AG20443 (cell line): ENCODE results near the gene PUM1.
"Not testable (repeated sequence)": the region's sequence is repeated elsewhere in the genome, so short reads cannot be mapped to it uniquely, and the experiment has no call there.

Experiments
- DNase-seq: peaks from one replicate; pipeline ENCODE4 v3.0.0; 2012; ENCODE audit warnings: low spot score, mixed read lengths

PUM1 gene

GRCh38 chr1:31065310-31066217 is at the start of gene PUM1:
PUM1 (minus strand) TSS chr1:31065717; CDS start chr1:31059566, 6,151 bp downstream.
- DNase-seq: peak; percentile 98

GRCh38 chr1:31112266-31112935 is 46.9 kb upstream of the PUM1 start:
- DNase-seq: no peak

GRCh38 chr1:31111290-31111951 is 45.9 kb upstream of the PUM1 start:
- peak; percentile 33 for DNase-seq

- DNase-seq: no peak
Measured at GRCh38 chr1:31110846-31111245, 45.3 kb upstream of the PUM1 start.

- no peak for DNase-seq
Measured at GRCh38 chr1:31108861-31109260, 43.3 kb upstream of the PUM1 start.

GRCh38 chr1:31105646-31106045 is 40.1 kb upstream of the PUM1 start:
- no peak for DNase-seq

- peak; percentile 50 for DNase-seq
Measured at GRCh38 chr1:31102501-31102950, 37.0 kb upstream of the PUM1 start.

- peak; percentile 74 for DNase-seq
Measured at GRCh38 chr1:31101147-31101502, 35.6 kb upstream of the PUM1 start.

GRCh38 chr1:31099293-31100032 is 33.9 kb upstream of the PUM1 start:
- no peak for DNase-seq

GRCh38 chr1:31095985-31096384 is 30.5 kb upstream of the PUM1 start:
- DNase-seq: no peak

- DNase-seq: peak; percentile 67
Measured at GRCh38 chr1:31095298-31095981, 29.9 kb upstream of the PUM1 start.

GRCh38 chr1:31088081-31088480 is 22.6 kb upstream of the PUM1 start:
- not testable (repeated sequence) for DNase-seq

- DNase-seq: no peak
Measured at GRCh38 chr1:31084782-31085569, 19.5 kb upstream of the PUM1 start.

GRCh38 chr1:31082385-31082784 is 16.9 kb upstream of the PUM1 start:
- no peak for DNase-seq

GRCh38 chr1:31073044-31073443 is 7.5 kb upstream of the PUM1 start:
- no peak for DNase-seq

- DNase-seq: no peak
Measured at GRCh38 chr1:31072304-31072746, 6.8 kb upstream of the PUM1 start.

- DNase-seq: no peak
Measured at GRCh38 chr1:31069392-31069791, 3.9 kb upstream of the PUM1 start.

- peak; percentile 21 for DNase-seq
Measured at GRCh38 chr1:31064718-31065309, 703 bp downstream of the PUM1 start.

GRCh38 chr1:31064111-31064717 is 1.3 kb downstream of the PUM1 start:
- no peak for DNase-seq

GRCh38 chr1:31063631-31064030 is 1.9 kb downstream of the PUM1 start:
- DNase-seq: no peak
